AG08396 (cell line): Measurements from ENCODE around the gene TUT1.
A peak's percentile ranks its signal among the peaks of the same experiment; 100 is the strongest.
"Not testable (repeated sequence)": the region's sequence is repeated elsewhere in the genome, so short reads cannot be mapped to it uniquely, and the experiment has no call there.

Source experiments
- DNase-seq: peaks from one replicate; pipeline ENCODE4 v3.0.0; 2012; ENCODE audit warnings: low spot score, mixed read lengths

Gene TUT1

GRCh38 chr11:62603776-62604299, 12.5 kb upstream of the TUT1 start:
- DNase-seq: no peak

GRCh38 chr11:62603072-62603408, 11.7 kb upstream of the TUT1 start:
- no peak for DNase-seq

GRCh38 chr11:62602141-62603071, 11.1 kb upstream of the TUT1 start:
- peak; percentile 85 for DNase-seq

- peak; percentile 98 for DNase-seq
Measured at GRCh38 chr11:62601372-62602140, 10.2 kb upstream of the TUT1 start, which contains the start of gene MTA2. MTA2 (minus strand) TSS chr11:62601865; CDS start chr11:62601450, 415 bp downstream.

GRCh38 chr11:62601122-62601371, 9.7 kb upstream of the TUT1 start:
- peak; percentile 43 for DNase-seq

GRCh38 chr11:62600367-62601121, 9.2 kb upstream of the TUT1 start:
- no peak for DNase-seq

- no peak for DNase-seq
Measured at GRCh38 chr11:62599901-62600300, 8.6 kb upstream of the TUT1 start.

- peak; percentile 98 for DNase-seq
Measured at GRCh38 chr11:62599069-62599696, 7.9 kb upstream of the TUT1 start.

GRCh38 chr11:62595124-62595523, 3.8 kb upstream of the TUT1 start:
- no peak for DNase-seq

GRCh38 chr11:62593434-62594044, 2.2 kb upstream of the TUT1 start:
- DNase-seq: peak; percentile 64

- no peak for DNase-seq
Measured at GRCh38 chr11:62592989-62593421, 1.7 kb upstream of the TUT1 start.

GRCh38 chr11:62592146-62592815, 958 bp upstream of the TUT1 start:
- no peak for DNase-seq

- no peak for DNase-seq
Measured at GRCh38 chr11:62588966-62589637, 2.2 kb downstream of the TUT1 start.

- not testable (repeated sequence) for DNase-seq
Measured at GRCh38 chr11:62585356-62585755, 6.0 kb downstream of the TUT1 start.

GRCh38 chr11:62581735-62582134, 9.6 kb downstream of the TUT1 start:
- not testable (repeated sequence) for DNase-seq

- no peak for DNase-seq
Measured at GRCh38 chr11:62580959-62581715, 10.2 kb downstream of the TUT1 start.

GRCh38 chr11:62579252-62579651, 12.1 kb downstream of the TUT1 start:
- DNase-seq: no peak

- DNase-seq: no peak
Measured at GRCh38 chr11:62578541-62578940, 12.8 kb downstream of the TUT1 start.

- no peak for DNase-seq
Measured at GRCh38 chr11:62577046-62577714, 14.1 kb downstream of the TUT1 start.
